ENCODE measurements around the gene PLXDC1.

The PLXDC1 gene

GRCh38 chr17:39167476-39167875 is 16.0 kb upstream of the PLXDC1 start:
- TF ChIP-seq CTCF (IDR thresholded peaks at IDR 0.05; ENCODE audit: control insufficient read depth, insufficient read depth, low read depth, low read length, missing control alignments) = no peak
- no peak for DNase-seq (ENCODE audit: low read depth)
- no peak overlapping the region for H3K4me3 ChIP-seq (ENCODE audit: control insufficient read depth, low read depth, low read length)

- H3K4me3 ChIP-seq (ENCODE audit: control insufficient read depth, low read depth, low read length) = no peak overlapping the region
- no peak for DNase-seq (ENCODE audit: low read depth)
Observed at GRCh38 chr17:39166437-39167335, 15.2 kb upstream of the PLXDC1 start.

GRCh38 chr17:39165841-39166349 is 14.5 kb upstream of the PLXDC1 start, which contains the start of gene ARL5C:
Gene ARL5C (minus strand): TSS chr17:39166161. CDS start chr17:39165760, 401 bp downstream.
- H3K4me3 ChIP-seq (ENCODE audit: control insufficient read depth, low read depth, low read length) = peak within 1 kb of the TSS; percentile 52
- no peak for TF ChIP-seq CTCF (IDR thresholded peaks at IDR 0.05; ENCODE audit: control insufficient read depth, insufficient read depth, low read depth, low read length, missing control alignments)
- DNase-seq (ENCODE audit: low read depth) = no peak

More at GRCh38 chr17:39166437-39167335, 15.2 kb upstream of the PLXDC1 start:
- TF ChIP-seq CTCF (IDR thresholded peaks at IDR 0.05; ENCODE audit: control insufficient read depth, insufficient read depth, low read depth, low read length, missing control alignments) = no peak

- H3K4me3 ChIP-seq (ENCODE audit: control insufficient read depth, low read depth, low read length) = peak overlapping the region; percentile 52
- DNase-seq (ENCODE audit: low read depth) = no peak
- no peak for TF ChIP-seq CTCF (IDR thresholded peaks at IDR 0.05; ENCODE audit: control insufficient read depth, insufficient read depth, low read depth, low read length, missing control alignments)
Observed at GRCh38 chr17:39165178-39165840, 13.9 kb upstream of the PLXDC1 start.

- peak; percentile 72 for DNase-seq (ENCODE audit: low read depth)
- TF ChIP-seq CTCF (IDR thresholded peaks at IDR 0.05; ENCODE audit: control insufficient read depth, insufficient read depth, low read depth, low read length, missing control alignments) = peak; percentile 92
- H3K4me3 ChIP-seq (ENCODE audit: control insufficient read depth, low read depth, low read length) = peak overlapping the region; percentile 52
Observed at GRCh38 chr17:39164675-39165143, 13.3 kb upstream of the PLXDC1 start.

- DNase-seq (ENCODE audit: low read depth) = no peak
- H3K4me3 ChIP-seq (ENCODE audit: control insufficient read depth, low read depth, low read length) = no peak overlapping the region
- TF ChIP-seq CTCF (IDR thresholded peaks at IDR 0.05; ENCODE audit: control insufficient read depth, insufficient read depth, low read depth, low read length, missing control alignments) = no peak
Observed at GRCh38 chr17:39161962-39162361, 10.5 kb upstream of the PLXDC1 start.
